Fibroblast of peridontal ligament (primary cell): ENCODE results near the gene FCHSD2.
A peak's percentile ranks its signal among the peaks of the same experiment; 100 is the strongest.
"Not testable (repeated sequence)": the region's sequence is repeated elsewhere in the genome, so short reads cannot be mapped to it uniquely, and the experiment has no call there.

Experiments used
- DNase-seq: peaks from one replicate; pipeline ENCODE4 v3.0.0-alpha.2; 2010; ENCODE audit errors: extremely low read depth

Gene FCHSD2

DNA sequence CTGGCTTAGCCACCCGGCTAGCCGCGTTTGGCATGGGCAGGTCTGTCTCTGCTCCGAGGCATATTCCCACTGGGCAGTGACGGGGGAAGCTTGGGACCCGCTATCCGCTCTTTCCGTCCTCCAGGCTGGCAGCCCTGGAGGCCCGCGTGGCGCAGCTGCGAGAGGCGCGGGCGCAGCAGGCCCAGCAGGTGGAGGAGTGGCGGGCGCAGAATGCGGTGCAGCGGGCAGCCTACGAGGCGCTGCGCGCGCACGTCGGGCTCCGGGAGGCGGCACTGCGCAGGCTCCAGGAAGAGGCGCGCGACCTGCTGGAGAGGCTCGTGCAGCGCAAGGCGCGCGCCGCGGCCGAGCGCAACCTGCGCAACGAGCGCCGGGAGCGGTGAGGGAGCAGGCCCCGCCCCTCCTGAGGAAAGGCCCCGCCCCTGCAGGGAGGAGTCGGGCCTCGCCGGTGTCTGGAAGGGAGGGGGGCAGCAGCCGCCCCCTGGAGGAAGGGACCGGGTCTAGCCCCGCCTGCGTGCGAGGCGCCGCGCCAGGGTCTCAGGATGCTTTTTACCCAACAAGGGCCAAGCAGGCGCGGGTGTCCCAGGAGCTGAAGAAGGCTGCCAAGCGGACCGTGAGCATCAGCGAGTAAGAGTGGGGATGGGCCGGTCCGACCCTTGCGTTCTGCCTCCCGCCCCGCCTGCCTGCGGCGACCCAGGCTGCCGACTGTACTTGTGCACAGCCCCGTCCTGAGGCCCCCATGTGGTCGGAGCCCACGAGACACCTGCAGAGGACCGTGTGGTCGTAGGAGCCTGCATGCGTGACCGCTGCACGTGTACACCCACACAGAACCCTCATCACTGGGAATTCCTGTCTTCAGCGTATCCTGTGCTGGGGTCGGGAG is 320.0 kb downstream of the FCHSD2 start:
- peak; percentile 73 for DNase-seq

DNA sequence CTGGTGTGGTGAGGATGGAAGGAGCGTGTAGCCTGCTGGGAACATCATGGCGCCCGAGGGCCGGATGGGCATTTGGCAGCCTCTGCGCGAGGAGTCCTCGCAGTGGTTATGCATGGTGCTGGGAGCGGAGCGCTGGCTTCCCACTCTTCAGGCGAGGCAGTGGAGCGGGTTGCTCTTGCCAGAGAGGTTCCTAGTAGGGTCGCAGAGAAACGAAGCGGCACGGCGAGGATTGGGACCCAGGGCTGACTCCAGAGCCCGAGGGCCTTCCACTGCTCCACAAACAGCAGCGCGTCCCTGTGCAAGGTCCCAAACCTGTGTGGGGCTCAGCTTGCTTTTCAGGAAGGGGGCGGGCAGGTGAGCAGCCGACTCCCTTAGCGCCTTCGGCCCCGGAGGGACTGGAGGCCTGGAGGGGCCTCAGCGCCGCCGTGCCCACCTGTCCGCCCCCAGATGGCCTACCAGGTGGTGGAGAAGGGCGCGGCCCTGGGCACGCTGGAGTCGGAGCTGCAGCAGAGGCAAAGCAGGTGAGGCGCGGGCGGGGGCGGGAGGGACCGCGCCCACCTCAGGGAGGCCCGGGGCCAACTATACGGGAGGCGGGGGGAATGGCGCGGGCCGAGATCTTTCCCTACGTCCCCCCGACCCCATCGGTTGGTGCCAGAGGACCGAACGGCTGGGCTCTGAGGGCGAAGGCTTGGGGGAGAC is 320.7 kb downstream of the FCHSD2 start:
- DNase-seq = no peak

DNA sequence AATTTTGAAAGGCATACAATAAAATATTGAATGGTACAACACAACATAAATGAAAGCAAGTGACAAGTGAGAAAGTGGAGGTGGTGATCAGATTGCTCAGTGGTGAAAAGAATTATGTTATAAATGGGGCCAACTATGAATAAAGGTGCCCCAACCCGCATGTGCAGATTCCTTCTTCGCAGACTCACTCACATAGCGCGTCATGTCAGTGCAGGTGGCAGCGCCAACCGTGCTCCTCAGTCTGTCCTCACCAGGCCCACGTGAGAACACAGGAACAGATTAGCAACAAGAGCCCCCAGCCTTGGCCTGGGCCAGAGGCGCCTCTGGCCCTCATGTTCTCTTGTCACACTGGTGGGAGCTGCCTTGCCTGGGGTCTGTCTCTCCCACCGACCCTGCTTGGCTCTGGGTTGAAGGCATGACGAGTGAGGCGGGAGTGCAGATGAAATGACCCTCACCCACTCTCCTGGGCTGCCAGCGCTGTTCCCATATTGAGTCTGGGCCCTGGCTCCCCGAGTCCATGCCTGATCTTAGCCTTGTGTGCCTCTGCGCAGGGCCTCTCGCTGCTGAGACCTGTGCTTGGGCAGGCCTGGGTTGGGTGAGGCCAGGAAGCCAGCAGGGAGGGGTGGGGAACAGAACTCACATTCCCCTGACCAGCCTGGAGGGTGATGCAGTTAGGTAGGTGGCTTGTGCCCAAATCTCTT is 321.5 kb downstream of the FCHSD2 start:
- no peak for DNase-seq

DNA sequence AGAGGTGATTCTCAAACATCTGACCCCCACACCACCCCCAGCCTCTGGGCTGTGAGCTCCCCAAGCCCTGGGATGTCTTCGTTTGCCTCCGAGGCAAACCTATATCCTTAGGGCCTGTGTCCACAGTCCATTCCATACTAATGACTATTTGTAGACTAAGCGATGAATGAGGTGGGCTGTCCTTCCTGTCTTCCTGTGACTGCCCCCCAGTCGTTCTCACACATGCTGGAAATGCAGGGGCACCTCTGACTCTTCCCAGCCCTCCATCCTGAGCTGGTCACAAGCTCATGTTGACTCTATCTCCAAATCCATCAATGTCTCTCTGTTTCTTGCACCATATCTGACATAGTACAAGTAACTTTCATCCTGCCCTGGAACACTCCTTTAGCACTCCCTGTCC is 323.1 kb downstream of the FCHSD2 start:
- DNase-seq = no peak

DNA sequence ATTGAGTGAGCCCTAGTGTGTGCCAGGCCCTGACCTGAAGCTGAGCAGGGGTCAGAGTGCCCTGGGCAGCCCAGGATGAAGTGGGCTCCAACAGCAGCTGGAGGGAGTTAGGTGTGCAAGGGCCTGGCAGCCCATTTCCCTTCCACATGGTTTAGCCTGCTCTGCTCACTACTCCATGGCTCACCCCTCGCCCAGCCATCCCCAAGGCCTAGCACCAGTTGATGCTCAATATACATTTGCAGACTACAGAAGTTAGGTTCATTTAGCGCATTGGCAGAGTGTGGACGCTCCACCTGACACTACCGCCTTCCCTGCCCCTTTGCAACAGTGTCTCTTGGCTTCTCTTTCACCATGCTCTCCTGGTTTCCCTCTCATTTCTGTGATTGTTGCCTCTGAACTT is 324.2 kb downstream of the FCHSD2 start:
- no peak for DNase-seq

- DNase-seq = no peak
Measured at GRCh38 chr11:72816404-72816990, 325.6 kb downstream of the FCHSD2 start.

DNA sequence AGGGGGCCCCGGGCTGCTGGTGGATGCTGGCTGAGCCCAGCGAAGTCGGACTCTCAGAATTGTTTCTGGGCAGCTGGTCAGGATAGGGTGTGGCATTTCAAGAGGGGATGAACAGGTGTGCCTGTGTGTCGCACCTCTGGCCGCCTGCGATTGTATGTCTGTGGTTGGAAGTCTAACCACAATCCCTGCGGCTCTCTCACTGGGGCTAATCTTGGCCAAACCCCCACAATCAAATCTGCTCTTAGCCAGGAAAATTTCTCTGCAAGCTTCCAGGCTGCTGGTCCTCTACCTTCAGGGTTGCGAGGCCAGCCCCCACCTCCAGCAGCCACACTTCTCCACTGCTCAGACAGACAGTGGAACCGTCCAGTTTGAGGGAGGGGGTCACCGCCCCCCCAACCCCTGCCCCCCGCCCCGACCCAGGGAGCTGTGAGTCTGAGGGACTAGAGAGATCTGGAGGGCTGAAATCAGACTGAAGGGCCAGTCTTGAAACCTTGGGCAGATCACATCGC is 327.0 kb downstream of the FCHSD2 start:
- DNase-seq = no peak

- DNase-seq = peak; percentile 74
Measured at GRCh38 chr11:72814286-72815109, 327.6 kb downstream of the FCHSD2 start, which contains the start of gene ATG16L2. Gene ATG16L2, plus strand, starts transcription at chr11:72814411. Its CDS starts 35 bp downstream, at chr11:72814446.

DNA sequence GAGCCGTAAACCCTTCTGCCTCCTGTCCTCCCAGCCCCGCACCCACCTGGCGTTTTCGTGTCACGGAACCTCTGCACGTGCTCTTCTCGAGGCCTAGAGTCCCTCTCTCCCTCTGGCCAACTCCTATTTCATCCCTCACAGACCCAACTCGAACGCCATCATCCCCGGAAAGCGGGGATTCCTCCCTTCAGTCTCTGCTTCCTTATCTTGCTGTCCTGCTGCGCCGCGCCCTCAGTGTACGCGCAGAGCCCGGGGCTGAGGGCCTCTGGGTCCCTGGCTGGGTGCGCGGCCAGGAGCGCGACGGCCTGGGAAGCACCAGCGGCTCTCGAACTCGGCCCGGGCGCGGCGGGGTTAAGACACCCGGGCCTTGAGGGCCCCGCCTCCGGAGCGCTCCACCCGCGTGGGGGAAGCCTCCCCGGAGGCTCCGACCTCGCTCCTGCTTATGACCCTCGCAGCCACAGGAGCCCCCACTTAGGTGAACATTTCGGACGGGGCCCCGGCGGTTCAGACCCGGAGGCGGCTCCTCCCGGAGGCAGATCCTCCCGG is 328.3 kb downstream of the FCHSD2 start:
- no peak for DNase-seq

GRCh38 chr11:72812967-72813739 is 329.0 kb downstream of the FCHSD2 start:
- peak; percentile 57 for DNase-seq

- no peak for DNase-seq
Measured at GRCh38 chr11:72812604-72812966, 329.5 kb downstream of the FCHSD2 start.

DNA sequence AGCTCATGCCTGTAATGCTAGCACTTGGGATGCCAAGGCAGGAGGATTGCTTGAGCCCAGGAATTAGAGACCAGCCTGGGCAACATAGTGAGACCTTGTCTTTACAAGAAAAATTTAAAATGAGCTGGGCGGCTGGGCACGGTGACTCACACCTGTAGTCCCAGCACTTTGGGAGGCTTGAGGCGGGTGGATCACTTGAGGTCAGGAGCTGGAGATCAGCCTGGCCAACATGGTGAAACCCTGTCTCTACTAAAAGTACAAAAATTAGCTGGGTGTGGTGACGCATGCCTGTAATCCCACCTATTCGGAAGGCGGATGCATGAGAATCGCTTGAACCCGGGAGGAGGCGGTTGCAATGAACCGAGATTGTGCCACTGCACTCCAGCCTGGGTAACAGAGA is 330.4 kb downstream of the FCHSD2 start:
- DNase-seq = not testable (repeated sequence)

GRCh38 chr11:72808331-72808798 is 333.8 kb downstream of the FCHSD2 start:
- DNase-seq = peak; percentile 58

DNA sequence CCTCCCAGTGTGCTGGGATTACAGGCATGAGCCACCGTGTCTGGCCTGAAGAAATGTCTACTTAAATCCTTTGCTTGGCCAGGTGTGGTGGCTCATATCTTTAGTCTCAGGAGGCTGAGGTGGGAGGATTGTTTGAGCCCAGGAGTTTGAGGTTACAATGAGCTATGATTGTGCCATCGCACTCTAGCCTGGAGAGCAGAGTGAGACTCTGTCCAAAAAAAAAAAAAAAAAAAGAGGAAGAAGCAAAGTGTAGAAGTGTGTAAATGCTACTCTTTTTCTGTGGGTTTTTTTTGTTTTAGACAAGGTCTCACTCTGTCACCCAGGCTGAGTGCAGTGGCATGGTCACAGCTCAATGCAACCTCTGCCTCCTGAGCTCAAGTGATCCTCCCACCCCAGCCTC is 334.3 kb downstream of the FCHSD2 start:
- no peak for DNase-seq

GRCh38 chr11:72807021-72807693 is 335.0 kb downstream of the FCHSD2 start:
- DNase-seq = peak; percentile 77

- not testable (repeated sequence) for DNase-seq
Measured at GRCh38 chr11:72806378-72806777, 335.7 kb downstream of the FCHSD2 start.

DNA sequence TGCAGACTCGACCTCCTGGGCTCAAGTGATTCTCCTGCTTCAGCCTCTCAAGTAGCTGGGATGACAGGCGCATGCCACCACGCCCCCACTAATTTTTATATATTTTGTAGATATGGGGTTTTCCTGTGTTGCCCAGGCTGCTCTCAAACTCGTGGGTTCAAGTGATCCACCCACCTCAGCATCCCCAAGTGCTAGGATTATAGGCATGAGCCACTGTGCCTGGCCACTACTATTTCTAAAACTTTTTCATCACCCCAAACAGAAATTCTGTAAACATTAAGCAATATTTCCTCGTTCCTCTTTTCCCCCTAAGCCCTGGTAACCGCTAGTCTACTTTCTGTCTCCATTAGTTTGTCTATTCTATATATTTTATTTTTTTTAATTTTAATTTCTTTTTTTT is 336.9 kb downstream of the FCHSD2 start:
- DNase-seq = no peak

- DNase-seq = no peak
Measured at GRCh38 chr11:72802822-72803221, 339.3 kb downstream of the FCHSD2 start.

- peak; percentile 32 for DNase-seq
Measured at GRCh38 chr11:72799441-72799840, 342.7 kb downstream of the FCHSD2 start.
